ENCODE data around the gene ZNF322.

ZNF322 gene

DNA sequence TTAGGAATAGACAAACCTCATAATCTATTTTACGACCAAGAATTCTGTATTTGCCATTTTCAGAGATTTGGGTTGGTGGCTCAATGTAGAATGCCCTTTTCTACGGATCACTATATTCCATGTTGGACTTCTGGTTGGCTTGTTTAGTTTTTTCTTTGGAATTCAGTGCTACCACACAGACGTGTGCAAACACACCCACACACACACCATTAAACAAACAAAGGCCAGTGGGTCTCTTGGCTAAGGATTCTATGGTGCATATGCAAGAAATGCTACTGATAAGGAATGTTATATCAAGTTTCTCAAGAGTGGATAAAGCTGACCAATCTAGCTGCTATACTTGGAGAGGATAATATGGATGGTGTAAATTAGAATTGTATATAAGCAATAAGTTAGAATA, 54.7 kb downstream of the ZNF322 start:
- intact Hi-C loops (cut with DNase I; ENCODE audit: low total_unique reads), result loop anchor here (10.0 kb wide), 1 partner anchor 480 kb away; no protein-coding TSS in a partner anchor
- TF ChIP-seq CTCF (IDR thresholded peaks at IDR 0.05), result no peak
- H3K9me3 ChIP-seq, result no peaks in the 10 kb centered on the region
- H3K36me3 ChIP-seq, result peaks cover 0 to 8% (median 3%) of the 10 kb centered on the region in 3 donors
- H3K4me3 ChIP-seq, result no peak overlapping the region
- no peak overlapping the region for H3K27ac ChIP-seq
- no peak for DNase-seq
- no peaks in the 10 kb centered on the region for H3K27me3 ChIP-seq
- peaks cover 0 to 5% (median 0%) of the 10 kb centered on the region in 4 donors for H3K4me1 ChIP-seq

DNA sequence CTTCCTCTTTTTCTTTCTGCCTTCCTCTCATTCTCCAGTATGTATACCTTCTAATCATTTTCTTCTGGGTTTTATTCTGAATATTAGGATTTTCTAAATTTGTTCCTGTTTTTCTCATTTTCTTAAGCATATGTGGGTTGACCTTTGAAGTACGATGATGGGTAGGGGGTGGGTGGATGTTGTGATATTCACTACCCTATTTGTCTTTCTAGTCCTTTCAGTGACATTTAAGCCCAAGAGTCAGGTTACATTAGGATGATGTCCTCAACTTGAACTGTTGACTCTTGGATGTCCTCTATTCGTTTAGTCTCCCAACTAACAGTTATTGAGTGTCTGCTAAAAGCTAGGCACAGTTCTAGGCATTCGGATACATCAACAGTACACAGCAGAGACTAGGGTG, 55.5 kb downstream of the ZNF322 start:
- H3K27ac ChIP-seq, result no peak overlapping the region
- intact Hi-C loops (cut with DNase I; ENCODE audit: low total_unique reads), result loop anchor here (10.0 kb wide), 1 partner anchor 481 kb away; no protein-coding TSS in a partner anchor
- peaks cover under 1 to 15% (median 9%) of the 10 kb centered on the region in 3 donors for H3K36me3 ChIP-seq
- H3K27me3 ChIP-seq, result no peaks in the 10 kb centered on the region
- H3K4me3 ChIP-seq, result no peak overlapping the region
- H3K4me1 ChIP-seq, result peaks cover 0 to 5% (median 0%) of the 10 kb centered on the region in 4 donors
- TF ChIP-seq CTCF (IDR thresholded peaks at IDR 0.05), result no peak
- H3K9me3 ChIP-seq, result no peaks in the 10 kb centered on the region
- DNase-seq, result no peak

DNA sequence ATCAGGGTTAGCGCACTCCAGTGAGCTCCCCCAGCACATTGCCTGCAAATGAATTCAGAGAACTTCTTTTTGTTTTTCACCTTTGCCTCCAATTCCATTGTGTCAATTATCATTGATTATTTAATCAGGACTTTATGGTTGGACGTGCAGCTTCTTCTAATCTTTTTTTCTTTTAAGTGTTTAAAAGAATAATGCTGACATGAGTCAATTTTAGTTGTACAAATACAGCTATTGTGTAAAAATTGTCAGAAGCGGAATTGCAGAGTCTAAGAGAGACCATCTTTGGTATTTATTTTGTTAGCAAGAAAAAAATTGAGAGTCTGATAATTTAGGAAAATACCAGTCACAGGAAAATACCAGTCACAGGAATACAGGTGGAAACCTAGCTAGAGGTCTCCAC, 57.3 kb downstream of the ZNF322 start:
- intact Hi-C loops (cut with DNase I; ENCODE audit: low total_unique reads), result loop anchor here (10.0 kb wide), 1 partner anchor 483 kb away; no protein-coding TSS in a partner anchor
- no peak for DNase-seq

DNA sequence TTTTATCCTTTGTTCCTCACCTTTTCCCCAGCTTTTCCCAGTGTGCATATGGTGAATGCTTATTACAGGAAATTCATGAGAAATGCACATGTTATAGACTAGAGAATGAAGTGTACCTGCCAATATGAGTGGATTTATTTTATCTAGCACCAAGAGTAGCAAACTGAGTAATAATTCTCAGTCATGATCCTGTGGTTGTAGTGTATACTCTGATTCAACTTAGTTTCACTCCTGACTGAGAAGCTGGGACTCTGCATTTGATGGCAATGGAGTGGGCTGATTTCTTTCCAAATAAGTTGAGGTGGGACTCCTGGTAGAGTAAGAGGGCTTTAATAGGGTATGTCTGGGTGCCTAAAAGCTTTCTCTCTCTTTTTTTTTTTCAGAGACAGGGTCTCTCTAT, 58.8 kb downstream of the ZNF322 start:
- H3K27ac ChIP-seq, result no peak overlapping the region
- no peaks in the 10 kb centered on the region for H3K9me3 ChIP-seq
- H3K36me3 ChIP-seq, result peaks cover 9 to 28% (median 21%) of the 10 kb centered on the region in 3 donors
- H3K4me1 ChIP-seq, result peaks cover 0 to 11% (median 8%) of the 10 kb centered on the region in 4 donors
- no peak for DNase-seq
- intact Hi-C loops (cut with DNase I; ENCODE audit: low total_unique reads), result loop anchor here (10.0 kb wide), 1 partner anchor 484 kb away; no protein-coding TSS in a partner anchor
- no peak for TF ChIP-seq CTCF (IDR thresholded peaks at IDR 0.05)
- H3K27me3 ChIP-seq, result no peaks in the 10 kb centered on the region
- no peak overlapping the region for H3K4me3 ChIP-seq

More for the DNA sequence above, 57.3 kb downstream of the ZNF322 start:
- no peaks in the 10 kb centered on the region for H3K9me3 ChIP-seq
- peaks cover 9 to 28% (median 21%) of the 10 kb centered on the region in 3 donors for H3K36me3 ChIP-seq
- TF ChIP-seq CTCF (IDR thresholded peaks at IDR 0.05), result no peak
- no peak overlapping the region for H3K4me3 ChIP-seq
- H3K27me3 ChIP-seq, result no peaks in the 10 kb centered on the region
- no peak overlapping the region for H3K27ac ChIP-seq
- H3K4me1 ChIP-seq, result peaks cover 0 to 11% (median 8%) of the 10 kb centered on the region in 4 donors

GRCh38 chr6:26599591-26599990, 60.0 kb downstream of the ZNF322 start:
- DNase-seq, result no peak
- H3K4me3 ChIP-seq, result no peak overlapping the region
- no peak overlapping the region for H3K27ac ChIP-seq
- H3K9me3 ChIP-seq, result no peaks in the 10 kb centered on the region
- peaks cover 9 to 28% (median 21%) of the 10 kb centered on the region in 3 donors for H3K36me3 ChIP-seq
- TF ChIP-seq CTCF (IDR thresholded peaks at IDR 0.05), result no peak
- no peaks in the 10 kb centered on the region for H3K27me3 ChIP-seq
- intact Hi-C loops (cut with DNase I; ENCODE audit: low total_unique reads), result loop anchor here (5.0 kb wide), 1 partner anchor 257 kb away; no protein-coding TSS in a partner anchor
- peaks cover 0 to 16% (median 10%) of the 10 kb centered on the region in 4 donors for H3K4me1 ChIP-seq

Measured in tibial artery (tissue), 4 donors.